ENCODE data around the gene SMIM3.
"Not testable (repeated sequence)": the region's sequence is repeated elsewhere in the genome, so short reads cannot be mapped to it uniquely, and the experiment has no call there.

Gene SMIM3

DNA sequence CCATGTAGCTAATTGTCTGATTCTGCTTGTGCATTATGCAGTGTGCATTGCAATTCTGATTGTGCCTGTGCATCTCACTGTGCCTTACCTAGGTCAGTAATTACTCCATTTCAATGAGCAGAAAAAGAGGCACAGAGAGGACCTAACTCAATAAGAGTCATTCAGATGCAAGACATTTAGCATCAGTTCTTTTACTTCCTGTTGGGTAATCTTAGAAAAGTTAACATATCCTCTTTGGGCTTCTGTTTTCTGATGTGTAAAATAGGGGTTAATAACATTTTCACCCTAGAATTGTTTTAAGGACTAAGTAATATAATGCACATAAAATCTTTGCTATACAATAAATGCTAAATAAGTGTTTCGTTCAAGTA, 12.8 kb upstream of the SMIM3 start:
- DNase-seq: no peak

DNA sequence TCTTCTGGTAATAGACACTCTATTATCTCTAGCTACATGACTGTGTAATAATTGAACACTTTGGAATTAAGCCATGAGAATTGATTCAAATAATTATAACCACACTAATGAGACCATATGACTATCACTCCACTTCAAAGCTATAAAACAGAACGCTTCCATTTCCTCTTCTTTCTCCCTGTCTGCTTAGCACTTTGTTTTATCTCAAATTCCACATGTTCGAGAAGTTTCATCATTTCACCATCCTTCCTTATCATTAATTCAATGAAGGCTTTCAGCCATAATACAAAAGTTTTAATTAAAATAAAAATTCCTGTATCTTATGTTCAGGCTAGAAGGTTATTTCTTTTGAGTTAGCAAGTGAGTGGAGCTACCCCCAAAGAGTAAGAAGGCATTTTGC, 12.3 kb upstream of the SMIM3 start:
- DNase-seq: no peak

DNA sequence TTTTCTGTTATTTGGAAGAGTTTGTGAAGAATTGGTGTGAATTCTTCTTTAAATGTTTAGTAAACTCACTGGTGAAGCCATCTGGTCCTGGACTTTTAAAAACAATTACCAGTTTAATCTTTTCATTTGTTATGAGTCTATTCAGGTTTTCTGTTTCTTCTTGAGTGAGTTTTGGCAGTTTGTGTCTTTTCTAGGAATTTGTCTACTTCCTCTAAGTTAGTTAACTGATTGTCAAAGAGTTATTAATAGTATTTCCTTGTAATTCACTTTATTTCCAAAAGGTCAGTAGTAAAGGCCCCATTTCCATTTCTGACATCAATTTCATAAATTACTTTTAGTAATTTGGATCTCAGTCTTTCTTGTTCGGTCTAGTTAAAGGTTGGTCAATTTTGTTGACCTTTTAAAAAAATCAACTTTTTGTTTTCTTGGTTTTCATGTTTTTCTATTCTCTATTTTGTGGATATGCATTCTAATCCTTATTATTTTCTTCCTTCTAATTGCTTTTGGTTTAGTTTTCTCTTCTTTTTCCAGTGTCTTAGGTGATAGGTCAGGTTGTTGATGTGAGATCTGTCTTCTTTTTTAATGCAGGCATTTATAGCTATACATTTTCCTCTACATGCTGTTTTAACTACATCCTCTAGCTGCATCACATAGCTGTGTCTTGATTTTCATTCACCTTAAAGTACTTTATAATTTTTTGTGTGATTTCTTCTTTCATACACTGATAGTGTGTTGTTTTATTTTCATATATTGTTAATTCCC, 7.3 kb upstream of the SMIM3 start:
- DNase-seq: no peak

DNA sequence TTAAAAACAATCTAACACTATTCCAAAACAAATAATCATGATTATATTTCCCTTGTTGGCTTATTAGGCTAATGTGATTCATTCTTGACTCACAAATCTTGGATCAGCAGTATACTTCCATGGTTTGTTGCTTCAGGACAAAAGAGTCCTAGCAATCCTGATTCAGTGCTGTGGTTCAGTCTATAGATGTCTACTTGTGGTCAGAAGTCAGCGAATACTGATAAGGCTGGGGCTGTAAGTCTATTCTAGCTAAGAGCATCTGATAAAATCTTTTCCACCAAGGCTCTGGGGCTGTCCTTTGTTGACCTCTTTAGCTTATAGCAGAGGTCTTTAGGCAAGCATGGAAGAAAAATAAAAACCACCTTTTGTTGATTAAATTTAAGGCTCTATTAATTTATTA, 4.4 kb upstream of the SMIM3 start:
- no peak for DNase-seq

DNA sequence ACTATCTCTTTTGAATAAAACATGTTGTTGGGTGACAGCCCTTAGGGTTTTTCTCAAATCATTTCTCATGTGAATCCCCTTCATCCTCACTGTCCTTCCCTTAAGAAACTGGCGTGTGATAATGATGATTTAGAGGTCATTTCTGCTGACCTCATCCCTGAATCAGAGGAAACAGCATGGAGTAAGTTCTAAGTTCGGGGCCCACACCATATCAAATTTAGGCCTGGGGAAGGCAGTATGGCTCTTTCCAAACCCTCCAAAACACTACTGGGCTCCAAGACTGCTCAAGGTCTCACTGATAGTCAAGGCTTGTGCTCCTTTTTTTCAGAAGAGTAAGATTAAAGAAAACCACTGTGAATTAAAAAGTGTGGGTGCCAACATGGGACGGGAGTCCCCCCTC, 872 bp upstream of the SMIM3 start:
- DNase-seq: no peak

DNA sequence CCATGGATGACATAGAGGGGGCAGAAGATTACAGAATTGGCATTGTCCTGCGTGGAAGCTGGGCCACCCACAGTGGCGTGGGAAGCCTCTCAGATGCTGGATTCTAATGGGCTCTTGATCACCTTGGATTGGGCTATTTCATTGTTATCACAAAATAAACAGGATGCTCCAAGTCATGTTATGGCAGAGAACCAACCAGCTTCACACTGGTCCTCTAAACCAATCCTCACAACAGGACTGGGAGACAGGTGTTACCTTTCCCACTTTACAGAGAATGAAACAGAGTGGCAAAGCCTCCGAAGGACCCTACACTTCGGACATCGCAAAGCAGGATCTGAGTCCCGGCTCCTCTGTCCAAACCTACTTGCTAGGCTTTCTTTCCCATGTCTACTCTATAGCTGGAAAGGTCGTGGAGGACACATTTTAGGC, 455 bp upstream of the SMIM3 start:
- DNase-seq: no peak

DNA sequence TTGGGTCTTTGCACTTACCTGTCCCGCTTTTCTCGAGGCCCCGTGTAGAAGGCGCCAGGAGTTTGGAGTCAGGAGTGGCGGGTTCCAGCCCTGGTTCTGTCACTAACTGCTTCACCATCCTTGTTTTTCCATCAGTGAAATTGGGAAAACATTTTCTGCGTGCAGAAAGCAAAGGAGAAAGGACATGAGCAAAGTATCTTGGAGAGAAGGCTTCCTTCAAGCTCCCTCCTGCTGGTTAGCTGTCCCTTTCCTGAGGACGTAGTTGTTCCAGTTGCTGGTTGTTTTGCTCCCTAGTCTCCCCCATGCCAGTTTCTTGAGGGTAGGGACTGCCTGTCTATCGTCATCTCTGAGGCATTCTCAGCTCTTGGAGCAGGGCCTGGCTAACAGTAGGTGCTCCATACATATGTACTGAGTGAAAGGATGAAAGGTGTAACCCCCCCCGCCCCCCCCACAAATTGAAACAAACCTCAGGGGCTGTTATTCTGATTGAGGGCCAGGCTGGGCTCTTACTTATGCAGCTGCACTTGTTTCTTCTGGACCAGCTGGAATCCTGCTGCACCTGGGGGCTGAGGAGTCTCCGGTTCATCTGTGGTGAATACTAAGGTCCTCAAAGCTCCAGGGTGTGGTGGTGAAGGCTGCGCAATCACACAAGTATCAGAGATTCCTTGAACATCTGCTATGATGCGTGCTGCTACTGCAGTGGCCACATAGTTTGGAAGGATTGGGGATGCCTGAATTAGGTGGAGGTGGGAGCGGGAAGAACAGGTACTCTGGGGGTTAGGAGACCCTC, 1.0 kb downstream of the SMIM3 start:
- DNase-seq: no peak

DNA sequence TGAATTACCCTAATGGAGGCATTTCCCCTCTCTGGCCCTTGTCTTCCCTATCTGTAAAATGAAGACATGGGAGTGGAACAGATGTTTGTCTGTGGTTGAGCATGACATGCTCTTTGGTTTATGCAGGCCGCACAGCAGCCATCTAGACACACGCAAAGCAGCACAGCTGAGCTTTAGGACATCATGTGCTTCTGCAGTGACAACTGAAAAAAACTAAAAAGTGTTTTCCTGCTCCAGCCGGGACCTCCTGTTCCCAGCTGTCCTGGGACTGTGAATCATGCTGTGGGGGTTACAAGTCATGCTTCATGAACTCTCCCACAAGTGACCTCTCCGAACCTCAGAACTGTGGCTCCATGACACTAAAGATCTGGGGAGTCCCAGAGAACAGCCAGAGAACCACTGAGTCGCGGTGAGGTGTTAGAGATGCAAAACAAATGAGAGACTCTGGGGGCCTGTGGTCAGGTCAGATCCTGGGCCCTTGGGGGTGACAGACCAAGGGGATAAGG, 1.7 kb downstream of the SMIM3 start:
- DNase-seq: no peak

DNA sequence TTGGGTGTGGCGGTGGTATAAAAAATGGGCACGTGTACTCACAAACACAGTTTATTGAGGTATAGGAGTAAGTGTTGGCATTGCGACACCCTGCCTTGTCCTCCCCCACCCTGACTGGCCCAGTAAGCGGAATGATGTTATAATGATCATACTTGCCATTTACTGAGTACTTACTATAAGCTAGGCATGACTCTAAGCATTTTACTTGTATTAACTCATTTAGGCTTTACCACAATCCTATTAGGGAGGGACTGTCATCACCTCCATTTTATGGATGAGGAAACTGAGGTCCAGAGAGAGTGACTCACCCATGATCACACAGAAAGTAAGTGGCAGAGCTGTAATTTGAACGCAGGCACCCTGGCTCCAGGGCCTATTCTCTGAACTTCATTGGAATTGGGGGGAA, 2.3 kb downstream of the SMIM3 start:
- DNase-seq: no peak

DNA sequence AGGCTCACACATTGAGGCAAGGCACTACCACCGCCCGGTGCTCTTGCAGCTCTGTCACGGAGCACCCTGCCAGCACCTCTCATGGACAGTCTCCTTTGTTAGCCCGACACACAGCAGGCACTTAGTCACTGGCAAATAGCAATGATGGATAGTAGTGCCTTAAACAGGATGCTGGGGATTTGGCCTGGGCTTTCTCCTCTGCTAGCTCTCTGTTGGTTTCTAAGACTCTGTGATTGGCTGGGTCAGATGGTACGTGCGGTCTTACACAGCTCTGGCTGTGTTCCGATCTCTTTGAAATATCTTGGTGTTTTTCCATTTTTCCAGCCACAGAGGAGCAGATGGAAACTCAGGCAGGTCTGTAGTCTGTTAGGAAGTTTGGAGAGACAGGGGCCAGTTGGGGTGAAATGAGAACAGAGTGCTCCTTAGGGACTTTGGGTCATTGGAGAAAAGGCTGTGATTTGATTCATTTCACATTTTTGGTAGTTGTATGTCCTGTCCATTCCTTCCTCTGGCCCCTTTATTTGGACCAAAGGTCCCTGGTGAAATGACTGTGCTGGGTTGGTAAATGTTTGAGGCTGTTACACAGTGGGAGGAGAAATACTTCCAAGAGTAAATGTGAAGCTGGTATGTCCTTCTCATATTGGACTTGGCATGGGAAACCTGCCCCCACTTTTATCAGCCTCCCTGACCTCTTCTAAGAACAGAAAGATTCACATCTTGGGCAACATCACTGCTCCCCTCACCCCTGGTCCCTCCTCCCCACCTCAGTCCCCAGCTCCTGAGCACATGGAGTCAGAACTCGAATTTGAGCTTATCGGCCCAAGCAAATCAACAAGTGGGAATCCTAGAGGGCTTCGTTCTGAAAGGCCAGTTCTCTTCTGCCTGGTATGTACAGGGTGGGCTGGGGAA, 3.4 kb downstream of the SMIM3 start:
- DNase-seq: no peak

DNA sequence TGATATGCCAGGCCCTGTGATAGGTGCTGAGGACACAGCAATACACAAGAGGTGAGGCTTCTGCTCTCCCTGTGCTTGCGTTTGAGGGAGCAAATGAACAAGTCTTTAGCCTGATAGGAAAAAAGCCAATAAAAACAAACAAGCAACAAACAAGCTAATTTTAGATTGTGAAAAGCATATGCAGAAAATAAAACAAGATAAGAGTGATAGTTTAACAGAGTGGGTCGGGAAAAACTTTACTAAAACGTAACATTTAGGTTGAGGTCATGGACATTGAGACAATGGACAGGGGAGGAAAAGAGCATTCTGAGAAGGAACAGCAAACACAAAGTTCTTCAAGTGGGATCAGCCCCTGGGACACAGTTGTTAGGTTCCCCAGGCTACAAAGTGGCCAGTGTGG, 4.3 kb downstream of the SMIM3 start:
- DNase-seq: no peak

DNA sequence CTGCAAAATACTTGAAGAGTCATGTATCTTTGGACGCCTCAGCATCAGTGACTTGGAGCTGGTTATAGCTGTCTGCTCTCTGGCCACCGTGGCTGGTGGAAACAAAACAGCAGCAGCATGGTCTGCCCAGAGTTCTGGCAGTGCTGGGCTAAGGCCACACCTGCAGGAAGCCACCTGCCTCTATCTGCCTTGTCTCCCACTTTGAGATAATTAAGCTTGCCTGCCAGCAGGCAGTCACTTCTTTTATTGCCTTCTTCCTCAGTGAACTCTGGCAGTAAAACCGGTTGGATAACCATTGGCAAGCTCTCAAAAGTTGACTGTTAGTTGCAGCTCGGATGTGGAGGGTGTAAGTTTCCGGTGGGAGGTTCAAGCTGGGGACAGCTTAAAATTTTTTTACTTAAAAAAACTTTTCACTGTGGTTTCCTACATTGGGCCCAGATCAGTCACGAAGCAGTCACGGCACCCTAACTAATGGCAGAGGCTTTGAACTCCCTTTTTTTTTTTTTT, 4.9 kb downstream of the SMIM3 start:
- peak; percentile 26 for DNase-seq

DNA sequence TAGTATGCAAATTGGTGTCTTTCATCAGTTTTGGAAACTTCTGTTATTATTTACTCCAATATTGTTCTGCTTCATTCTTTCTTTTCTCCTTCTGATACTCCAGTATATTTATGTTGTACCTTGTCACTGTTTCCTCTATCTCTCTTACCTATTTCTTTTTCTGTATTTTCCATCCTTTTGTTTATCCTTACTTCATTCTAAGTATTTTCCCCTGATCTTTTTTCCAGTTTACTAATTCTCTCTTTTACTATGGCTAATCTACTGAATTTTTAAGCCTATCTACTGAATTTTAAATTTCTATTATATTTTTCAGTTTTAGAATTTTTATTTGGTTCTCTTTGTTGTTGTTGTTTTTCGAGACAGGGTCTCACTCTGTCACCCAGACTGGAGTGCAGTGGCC, 7.4 kb downstream of the SMIM3 start:
- DNase-seq: no peak

DNA sequence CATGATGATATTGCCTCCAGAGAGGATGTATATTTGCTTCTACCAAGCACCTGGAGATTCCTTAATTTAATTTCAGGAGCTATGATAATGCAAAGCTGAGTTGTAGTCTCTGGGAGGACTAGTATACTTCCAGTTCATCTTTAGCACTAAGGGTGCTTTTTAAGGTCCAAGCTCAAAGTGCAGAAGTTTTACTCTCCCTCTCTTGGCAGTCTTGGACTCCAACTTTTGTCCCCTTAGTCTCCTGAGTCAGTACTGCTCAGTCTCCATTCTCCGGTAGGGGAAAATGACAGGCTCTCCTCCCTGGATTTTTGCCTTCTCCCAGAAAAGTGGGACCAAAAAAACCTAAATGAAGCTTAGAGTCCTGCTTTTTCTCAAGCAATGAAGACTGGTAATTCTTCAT, 8.3 kb downstream of the SMIM3 start:
- DNase-seq: no peak

DNA sequence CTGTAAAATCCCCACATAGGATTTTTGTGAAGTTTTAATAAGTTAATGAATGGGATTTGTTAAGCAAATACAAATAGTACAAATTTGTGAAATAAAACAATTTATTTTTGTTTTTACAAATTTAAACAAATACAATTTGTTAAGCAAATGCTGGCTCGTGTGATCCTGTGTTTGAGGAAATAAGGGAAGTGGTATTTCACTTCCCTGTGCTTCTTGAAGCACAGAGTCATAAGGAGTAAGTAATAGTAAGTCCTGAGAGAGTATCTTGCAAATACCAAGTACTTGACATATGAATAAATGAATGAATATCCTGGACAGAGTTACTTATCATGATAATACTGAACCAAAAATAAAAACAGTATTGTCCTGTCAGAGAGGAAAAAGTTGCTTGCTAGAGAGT, 9.1 kb downstream of the SMIM3 start:
- DNase-seq: no peak

DNA sequence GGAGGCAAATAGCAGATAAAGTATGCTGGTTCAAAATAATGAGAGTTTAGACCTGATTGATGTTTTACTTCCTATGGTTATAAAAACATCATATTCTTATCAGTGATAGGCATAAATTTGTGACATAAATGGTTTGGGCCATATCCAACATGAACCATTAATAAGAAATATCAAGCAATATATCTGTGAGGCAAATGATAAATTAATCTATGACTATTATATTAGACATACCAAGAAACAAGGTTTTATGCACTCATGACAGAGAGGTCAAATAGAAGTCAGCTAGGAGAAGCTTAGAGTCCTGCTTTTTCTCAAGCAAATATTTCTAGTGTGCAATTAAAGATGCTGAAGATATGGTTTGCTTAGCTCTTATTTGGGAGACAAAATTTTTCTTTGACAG, 10.4 kb downstream of the SMIM3 start:
- no peak for DNase-seq

DNA sequence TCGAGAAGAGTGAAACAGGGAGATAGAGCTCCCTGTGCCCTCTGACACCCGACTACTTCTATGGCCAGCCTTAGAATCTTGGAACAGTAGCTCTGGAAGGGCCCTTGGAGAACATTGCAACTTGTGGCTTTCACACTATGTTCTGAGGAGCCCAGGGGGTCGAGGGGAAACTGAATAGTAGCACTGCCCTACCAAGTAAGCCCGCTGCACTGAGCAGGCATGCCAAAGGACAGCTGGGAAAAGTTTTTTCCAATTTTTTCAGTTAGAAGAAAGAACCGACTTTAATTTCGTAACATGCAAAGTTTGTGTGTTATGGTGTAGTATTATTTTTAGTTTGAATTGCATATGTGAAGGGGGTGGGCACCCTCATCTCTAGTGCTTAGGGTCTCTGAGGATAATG, 10.9 kb downstream of the SMIM3 start:
- no peak for DNase-seq

DNA sequence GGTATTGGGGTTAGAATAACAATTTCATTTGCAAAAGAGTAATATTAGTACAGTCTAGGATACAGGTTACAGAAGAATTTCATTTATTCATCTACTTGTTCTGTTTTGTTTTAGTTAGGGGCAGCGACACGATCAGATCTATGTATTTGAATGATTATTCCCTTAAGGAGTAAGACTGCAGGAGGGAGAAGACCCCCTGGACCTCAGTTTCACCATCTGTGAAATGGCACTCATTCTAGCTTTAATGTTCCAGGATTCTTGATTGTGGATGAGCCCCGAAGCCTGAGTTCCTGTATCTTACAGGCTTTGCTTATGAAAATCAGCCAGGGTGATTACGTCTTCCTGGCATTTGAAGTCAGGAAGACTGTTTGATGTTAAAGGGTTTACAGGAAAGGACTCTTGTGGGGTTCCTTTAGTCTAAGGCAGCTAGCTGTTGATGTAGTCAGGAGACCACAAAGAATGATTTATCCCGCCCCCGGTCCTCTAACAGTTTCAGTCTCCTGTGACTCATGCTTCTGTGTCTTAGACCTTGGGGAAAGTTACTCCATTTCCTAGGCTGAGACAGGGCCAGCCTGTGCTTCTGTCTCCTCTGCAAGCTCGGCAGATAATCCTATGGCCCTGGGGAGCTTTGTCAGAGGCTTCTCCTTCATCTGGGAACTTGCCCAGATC, 11.5 kb downstream of the SMIM3 start:
- DNase-seq: no peak

DNA sequence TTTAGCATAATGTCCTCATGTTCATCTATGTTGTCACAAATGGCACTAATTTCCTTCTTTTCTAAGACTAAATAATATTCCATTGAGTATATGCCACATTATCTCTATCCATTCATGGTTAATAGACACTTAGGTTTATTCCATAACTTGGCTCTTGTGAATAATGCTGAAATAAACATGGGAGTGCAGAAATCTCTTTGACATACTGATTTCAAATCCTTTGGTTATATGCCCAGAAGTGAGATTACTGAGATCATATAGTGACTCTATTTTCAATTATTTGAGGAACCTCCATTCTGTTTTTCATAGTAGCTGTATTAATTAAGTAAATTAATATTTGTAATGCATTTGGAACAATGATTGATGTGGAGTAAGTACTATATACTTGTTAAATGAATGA, 13.0 kb downstream of the SMIM3 start:
- DNase-seq: no peak

DNA sequence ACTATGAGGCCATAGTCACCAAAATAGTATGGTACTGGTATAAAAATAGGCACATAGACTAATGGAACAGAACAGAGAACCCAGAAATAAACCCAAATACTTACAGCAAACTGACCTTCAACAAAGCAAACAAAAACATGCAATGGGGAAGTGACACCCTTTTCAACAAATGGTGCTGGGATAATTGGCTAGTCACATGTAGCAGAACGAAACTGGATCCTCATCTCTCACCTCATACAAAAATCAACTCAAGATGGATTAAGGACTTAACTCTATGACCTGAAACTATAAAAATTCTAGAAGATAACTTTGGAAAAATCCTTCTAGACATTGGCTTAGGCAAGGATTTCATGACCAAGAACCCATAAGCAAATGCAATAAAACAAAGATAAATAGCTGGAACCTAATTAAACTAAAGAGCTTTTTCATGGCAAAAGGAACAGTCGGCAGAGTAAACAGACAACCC, 14.9 kb downstream of the SMIM3 start:
- DNase-seq: not testable (repeated sequence)

DNA sequence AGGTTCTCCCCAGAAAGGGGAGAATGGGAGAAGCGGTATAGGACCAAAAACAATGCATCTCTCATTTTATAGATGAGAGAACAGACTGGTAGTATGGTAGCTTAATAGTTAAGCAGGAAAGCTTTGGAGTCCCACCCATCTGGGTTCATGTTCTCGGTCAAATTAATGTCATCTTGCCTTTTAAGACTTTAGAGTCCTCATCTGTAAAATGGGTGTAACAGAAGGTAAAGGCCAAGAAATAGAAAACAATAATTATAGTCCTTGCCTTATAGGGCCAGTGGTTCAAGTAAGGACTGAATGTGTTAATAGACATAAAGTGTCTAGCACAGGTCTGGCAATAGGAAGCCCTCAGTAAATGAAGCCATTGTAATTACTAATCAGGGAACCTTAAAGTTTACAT, 16.4 kb downstream of the SMIM3 start:
- no peak for DNase-seq

DNA sequence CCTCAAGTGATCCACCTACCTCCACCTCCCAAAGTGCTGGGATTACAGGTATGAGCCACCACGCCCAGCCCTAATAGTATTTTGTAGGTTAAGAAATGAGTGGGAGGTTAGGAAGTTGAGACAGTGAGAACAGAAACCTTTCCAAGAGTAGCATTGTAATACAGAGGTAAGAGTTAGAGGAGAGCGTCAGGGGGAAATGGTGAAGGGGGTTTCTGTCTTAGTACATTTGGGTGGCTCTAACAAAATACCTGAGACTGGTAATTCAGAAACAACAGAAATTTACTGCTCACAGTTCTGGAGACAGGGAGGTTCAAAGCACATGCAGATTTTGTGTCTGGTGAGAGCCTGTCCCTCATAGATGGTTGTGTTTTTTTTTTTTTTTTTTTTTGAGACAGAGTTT, 18.8 kb downstream of the SMIM3 start:
- DNase-seq: no peak

All from NCI-H2171 treated with DMSO at 0.1 percent for 48 hours (cell line).